GM18861 (cell line): ENCODE measurements around the gene INSC.

ENCODE experiments used
- ATAC-seq: cut with Tn5 transposase; IDR thresholded peaks from one replicate; pipeline ENCODE4 v1.9.1; 2021; ENCODE audit not compliant: unreplicated experiment

Gene INSC

DNA sequence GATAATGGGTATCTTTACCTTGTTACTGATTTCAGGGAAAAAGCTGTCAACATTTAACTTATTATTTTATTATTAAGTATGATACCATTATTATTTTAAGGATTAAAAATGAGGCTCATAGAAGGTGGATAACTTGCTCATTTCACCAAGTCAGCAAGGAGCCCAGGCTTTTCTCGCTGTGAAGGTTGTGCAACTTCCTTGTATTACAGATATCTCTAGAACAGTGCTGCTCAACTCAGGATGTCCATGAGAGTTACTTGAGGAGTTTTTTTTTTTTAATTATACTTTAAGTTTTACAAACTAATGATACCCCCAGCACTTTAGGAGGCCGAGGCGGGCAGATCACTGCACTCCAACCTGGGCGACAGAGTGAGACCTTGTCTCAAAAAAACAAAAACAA lies 98.2 kb downstream of the INSC start:
- ATAC-seq: no peak

DNA sequence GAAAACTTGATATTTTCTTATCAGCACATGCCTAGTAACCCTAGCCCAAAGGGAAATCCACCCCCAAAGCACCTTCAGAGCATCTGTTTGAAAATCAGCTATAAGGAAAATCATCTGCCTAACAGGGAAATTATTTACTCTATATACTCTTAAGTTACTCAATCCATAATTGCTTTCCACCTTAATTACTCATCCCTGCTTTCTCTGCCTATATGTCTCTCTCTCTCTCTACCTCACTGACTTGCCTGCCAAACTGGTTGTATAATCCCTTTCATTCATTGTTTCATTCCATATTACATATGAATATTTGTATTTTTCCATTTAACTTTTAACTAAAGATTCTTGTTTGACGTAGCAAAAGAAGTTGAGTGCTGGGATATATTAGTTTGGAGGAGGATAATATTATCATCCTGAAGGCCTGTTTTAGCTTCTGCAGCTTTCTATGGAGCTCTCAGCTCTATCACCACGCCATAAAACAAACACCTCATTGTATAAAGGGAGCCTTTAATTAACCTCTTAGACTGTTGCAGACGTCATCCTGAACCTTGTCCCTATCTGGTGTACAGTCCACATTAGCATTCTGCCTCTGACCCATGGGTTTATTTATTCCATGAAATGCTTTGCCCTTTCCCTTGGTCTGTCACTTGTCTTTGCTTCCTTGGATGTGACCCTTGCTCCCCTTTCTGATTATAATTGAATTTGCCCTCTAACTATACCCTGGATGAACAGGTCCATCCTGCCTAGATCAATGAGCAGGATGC lies 98.9 kb downstream of the INSC start:
- ATAC-seq: no peak

DNA sequence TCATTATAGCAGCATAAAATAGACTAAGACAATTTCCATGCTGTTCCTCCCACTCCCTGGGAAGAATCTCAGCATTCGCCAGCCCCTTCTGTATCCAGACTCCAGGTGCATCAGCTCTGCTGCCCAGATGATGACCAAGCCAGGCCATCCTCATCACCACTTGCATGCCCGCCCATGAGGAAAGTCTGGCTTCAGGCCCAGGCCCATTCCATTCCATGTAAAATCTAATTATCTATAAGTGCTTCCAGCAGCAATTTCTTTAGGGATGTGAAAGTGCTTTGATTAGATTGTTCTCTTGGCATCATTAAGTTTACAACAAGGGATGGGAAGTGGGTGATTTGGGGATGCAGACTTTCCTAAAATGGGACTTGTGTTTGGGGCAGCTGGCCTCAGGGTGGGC lies 100.3 kb downstream of the INSC start:
- no peak for ATAC-seq

DNA sequence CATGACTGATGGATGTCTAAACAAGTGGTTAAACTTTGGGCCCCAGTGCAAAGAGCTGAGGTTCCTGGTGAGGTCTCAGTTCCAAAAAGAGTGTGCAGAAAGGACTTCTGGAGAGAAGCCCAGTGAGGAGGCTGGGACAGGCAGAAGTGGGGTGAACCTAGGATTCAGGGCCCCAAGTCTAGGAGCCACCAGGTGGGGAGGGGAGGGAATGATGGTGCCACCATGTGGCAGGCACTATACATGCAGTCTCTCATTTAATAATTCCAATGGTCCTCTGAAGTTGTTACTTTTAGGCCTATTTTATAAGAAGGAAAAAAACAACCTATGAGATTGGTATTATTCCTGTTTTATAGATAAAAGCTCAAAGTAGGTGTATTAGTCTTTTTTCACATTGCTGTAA lies 102.0 kb downstream of the INSC start:
- ATAC-seq: peak; percentile 54

DNA sequence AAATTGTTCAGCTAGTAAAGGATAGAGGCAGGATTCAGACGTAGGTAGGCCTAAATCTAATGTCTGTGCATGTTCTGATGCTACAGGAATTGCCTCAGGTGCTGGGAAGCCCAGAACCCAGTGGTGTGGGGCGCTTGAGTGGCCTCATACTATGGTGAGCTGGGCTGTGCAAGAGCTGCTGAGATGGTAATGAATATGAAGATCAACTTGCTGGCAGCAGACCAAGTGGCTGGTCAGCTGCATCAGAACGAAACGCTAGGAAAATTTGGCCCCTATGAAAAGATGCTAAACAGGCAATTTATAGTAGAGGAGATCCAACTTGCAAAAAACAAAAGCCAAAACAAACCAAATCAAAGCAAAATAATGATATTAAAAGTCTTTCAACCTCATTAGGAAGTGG lies 102.7 kb downstream of the INSC start:
- ATAC-seq: no peak

DNA sequence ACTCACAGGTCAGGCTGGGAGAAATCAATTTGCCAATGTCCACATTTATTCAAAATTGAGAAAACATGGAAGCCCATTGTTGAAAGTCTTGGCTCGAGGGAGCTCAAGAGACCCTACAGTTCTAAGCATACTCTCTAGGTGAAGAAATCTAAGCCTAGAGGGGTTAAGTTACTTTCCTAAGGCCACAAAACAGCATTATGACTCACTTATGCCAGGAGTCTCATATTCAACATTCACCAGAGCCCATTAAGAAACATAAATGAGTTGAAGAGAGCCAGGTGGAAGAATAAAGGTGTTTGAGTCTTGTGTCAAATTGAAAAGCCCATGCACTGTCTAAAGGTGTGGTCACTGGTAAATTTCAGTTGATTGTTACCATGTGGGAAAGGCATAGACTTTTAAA lies 108.1 kb downstream of the INSC start:
- ATAC-seq: no peak

DNA sequence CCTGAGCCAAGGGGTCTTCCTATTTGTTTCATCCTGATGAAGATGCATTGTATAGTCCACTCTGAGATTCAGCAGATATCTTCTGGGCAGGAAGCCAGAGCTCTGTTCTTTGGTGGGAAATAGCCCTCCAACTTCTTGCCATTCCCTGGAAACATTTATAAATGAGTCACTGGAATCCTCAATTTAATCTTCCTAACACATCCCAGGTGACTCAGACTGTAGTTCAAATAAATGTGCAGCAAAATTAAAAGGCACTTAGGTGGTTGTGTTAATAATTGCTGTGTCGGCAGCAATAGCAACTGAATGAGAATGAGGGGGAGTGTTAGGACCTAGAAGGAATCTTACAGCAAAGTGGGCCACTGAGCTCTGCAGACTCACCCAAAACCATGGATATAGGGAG lies 108.6 kb downstream of the INSC start:
- ATAC-seq: no peak

DNA sequence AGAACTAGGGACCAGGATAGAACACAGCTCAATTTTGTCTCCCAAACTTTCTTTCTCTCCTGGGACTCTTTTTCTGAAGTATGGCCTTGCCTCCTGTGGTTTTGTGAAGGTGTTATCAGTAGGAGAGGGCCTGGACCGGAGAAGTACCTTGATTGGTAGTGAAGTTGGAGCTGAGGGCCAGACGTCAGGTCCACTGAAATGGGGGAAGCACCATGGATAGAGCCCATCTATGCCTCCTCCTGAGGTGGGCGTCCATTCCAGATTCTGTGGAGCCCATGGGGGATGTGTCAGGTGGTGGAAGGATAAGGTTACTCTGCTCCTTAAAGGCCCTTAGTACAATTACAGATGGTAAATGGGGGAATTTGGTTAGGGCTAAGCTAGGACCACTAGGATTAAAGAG lies 109.7 kb downstream of the INSC start:
- ATAC-seq: no peak

DNA sequence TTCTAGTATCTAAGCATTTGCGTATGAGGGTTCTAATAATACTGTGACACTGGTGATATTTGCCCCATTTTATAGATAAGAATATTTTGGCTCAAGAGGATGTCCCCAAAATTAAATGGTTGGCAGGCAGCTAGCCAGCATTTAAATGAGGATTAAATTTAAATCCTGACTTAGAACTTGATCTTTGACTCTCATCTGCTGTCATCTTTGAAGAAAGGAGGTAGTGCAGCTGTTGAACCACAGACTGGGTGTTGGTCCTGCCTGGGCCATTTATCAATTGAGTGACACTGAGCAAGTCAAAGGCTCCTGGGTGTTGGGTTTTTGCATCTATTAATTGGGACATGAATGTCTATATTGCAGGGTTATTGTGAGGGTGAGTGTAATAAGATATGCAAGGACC lies 112.3 kb downstream of the INSC start:
- ATAC-seq: no peak

DNA sequence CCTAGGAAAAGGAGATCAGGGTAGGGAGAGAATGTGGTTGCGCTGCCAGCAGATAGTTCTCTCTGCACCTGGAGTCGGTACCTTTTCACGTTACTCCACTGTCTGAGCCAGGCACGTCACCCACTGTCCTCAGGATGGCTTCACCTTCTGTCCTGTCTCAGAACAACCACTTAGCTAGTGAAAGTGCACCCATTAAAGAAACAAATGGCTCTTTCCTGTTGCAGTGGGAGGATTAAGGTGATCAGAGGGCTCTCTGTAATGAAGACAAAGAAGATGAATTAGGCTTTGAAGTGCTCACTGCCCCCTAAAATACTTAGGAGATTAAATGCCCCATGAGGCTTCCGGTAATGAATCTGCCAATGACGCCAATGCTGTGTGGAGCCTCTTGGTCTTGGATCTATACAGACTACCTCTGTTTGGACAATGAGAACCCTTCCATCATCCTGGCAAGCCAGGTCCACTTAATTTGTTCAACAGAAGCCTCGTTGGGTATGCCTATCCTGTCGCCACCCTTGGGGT lies 113.7 kb downstream of the INSC start:
- no peak for ATAC-seq

DNA sequence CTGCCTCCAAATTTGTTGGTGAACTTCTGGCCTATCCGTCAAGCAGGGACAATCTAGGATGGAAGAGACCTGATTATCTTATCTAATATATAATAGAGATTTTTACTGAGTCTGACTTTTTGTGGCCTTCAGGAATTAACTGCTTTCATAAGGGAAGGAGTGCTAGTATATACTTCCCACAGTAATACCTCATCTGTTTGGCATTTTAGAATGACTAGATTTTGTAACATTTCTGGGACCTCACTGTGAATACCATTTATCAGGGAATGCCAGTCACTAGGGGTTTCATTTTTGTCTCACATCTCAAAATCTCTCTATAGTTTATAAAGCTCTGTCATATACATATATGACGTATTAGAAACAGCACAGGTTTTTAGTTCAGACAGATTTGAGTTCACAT lies 114.3 kb downstream of the INSC start:
- no peak for ATAC-seq

DNA sequence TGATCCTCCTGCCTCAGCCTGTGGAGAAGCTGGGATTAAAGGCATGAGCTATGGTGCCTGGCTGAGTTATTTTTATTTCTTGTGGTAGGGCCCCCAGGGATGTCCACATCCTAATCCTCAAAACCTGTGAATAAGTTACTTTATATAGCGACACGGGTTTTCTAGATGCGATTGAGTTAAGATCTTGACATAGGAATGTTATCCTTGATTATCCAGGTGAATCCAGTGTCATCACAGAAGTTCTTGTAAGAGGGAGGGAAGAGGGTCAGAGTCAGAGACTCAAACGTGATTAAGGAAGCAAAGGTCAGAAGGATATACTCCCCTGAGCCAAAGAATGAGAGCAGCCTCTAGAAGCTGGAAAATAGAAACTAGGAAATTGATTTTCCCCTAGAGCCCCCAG lies 117.8 kb downstream of the INSC start:
- no peak for ATAC-seq

DNA sequence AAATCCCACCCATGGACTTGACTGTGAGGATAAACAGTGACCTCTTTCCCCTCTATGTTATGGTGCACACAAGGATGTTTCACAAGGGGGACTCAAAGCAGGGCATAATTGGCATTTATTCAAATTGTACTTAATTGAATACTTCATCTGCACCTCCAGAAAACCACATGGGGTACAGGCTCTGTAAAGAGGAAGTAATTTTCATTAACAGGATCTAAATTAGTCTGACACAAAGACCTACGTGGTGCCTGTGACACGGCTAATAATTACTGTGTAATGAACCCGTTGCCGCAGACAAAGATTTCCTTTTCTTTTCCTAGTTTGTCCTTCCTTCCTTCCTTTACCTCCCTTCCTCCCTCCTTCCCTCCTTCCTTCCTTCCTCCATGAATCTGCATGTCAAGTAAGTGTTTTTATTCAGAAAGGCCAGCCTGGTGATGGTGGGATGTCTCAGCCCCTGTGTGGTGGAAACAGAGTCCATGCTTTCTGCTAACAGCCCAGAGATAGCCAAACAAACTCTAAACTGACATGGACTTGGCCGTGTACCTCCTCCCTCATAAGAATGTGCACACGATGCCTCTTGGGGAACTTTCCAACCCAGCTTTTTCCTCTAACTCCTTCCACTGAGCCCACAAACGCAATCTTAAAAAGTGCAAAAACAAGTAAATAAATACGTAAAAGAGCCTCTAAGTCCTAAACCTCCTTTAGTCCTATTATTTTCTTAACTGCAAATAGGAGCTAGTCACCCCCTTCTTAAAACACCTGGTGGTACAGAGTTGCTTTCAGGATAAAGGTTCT lies 118.8 kb downstream of the INSC start:
- no peak for ATAC-seq

DNA sequence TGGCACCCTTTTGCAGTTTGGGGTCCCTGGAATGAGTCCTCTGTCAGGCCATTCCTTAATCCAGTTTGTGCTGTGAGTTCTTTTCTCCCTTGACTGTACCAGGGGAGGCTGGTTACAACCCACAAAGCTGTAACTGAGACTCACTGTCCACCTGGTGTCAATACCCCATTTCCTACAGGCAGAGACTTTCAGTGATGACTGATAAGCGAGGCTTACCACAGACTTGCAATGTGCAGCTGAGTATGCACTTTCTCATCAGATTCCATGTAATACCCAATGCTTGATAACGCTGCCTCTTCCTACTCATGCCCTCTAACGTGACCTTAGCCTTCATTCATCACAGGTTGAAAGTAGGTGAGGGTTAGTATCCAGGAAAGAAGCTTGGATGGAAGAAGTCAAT lies 120.1 kb downstream of the INSC start:
- no peak for ATAC-seq

DNA sequence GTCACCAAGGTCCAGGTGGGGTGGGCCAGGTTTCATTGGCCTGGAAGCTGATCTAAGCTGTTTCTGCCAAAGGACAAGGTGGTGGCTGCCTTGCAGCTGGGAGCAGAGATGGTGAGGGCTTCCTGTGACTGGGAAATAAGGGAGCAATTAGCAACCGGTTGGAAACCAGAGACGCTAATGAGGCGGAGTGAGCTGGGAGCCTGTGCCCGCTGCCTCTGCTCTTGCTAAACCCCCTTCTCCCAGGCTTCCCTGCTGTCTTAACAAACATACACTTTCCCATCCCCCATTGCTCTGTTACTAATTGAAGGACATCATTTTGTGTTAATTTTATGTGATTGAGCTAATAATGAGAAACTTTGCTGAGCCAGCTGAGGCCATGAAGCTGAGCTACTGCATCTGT lies 121.8 kb downstream of the INSC start:
- no peak for ATAC-seq

DNA sequence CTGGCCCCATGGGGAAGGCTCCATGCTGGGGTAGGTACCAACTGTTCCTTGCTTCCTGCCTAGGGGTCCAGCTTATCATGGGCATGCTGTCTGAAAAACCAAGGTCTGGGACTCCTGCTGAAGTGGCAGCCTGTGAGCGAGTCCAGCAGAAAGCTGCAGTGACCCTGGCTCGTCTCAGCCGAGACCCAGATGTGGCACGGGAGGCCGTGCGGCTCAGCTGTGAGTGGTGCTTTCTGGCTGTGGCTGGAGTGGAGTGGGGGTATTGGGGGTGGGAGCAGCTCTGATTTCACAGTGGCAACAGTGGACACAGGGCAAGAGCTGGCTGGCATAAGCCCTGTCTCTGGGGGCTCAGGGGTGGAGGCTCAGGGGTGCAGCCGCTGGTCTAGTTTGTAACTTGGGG lies 124.1 kb downstream of the INSC start:
- no peak for ATAC-seq

DNA sequence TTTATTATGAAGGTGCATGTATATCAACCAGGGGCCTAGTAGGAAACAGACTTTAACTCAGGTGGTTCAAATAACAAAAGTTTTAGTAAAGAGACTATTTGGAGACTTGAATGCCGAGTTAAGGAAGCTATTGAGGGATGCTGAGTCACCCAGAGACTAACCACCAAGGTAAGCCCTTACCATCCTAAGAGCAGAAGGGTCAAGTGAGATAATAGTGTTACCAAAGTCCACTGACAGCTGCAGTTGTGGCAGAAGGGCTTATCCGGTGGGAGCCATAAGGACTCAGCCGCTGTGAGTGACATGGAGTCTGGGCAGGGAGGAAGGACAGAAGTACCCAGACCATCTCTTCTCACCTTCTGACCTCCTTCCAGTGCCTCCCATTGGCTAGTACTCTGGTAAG lies 134.0 kb downstream of the INSC start:
- ATAC-seq: no peak

DNA sequence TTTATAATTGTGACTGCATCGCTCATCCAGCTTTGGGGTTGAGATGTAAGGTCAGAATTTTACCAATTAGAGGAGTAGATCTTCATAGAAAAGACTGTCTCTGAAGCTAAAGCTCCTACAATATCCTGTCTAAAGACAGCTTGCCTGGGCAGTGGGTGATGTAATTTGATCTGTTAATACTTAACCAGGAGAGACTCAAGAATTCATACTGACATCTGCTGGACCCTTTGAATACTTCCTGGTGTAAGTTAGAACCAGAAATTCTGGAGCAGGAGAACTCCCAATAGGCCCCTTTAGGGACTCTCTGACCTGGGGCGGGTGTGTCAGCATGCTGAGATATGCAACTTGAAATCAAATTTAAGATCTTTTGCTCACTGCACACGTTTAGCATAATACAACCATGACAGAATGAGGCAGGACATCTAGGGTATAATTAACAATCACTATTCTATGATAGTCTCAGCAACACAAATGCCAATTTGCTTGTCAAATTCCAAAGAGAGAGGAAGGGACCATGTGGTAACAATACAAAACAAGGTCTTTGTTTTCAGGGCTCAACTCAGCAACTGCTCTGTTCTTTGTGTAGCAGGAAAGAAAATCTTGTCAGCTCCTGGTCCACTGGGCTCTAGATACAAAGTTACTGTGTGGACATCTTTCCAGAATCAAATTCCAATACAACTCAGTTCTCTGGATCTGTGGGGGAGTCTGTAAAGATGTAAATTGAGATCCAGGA lies 143.9 kb downstream of the INSC start:
- ATAC-seq: peak; percentile 99

DNA sequence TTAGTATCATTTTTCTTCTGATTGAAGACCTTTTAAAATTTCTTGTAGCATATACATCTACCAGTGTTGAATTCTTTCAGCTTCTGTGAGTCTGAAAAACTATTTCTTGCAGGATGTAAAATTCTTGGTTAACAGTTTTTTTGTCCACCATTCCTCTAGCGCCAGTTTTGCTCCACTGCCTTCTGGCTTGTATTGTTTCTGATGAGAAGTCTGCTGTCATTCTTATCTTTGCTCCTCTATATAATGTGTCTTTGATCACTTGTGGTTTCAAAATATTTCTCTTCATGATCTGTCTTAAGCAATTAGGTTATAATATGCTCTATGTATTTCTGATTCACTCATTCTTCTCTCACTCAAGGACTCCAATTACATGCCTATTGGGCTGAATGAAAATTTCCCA lies 152.3 kb downstream of the INSC start:
- ATAC-seq: no peak

DNA sequence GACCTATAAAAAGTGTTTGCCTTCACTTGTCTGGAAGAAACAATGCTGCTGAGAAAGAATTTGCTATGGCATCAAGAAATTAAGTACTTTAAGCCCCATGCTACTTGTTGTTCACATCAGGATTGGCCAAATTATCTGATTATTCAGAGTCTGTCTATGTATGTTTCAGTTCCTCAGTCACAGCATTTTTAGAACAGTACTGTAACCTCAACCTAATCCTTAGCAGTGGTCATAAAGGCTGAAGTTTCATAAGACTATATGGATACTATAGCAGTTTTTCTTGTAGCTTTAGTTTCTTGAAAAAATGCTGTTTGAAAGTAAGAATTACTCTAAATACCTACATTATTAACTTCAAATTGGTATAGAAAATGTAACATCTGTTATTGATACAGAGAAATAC lies 153.9 kb downstream of the INSC start:
- no peak for ATAC-seq

DNA sequence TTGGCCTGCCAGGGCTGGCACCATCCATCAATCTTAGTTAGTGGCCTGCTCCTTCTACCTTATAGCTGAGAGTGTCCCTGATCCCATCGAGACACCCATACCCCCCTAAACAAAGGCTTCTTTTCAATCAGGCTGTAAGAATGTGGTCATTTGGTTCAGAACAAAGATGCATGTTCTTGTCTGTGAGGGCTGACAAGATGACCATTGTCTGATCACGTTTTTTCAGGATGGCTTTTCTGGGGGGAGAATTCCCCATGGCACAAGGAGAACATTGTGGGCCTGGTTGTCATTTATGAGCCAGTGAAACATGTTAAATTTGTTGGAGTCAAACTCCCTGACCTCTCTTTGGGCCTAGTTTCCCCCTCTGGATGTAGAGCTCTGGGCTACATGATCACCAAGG lies 160.4 kb downstream of the INSC start:
- ATAC-seq: no peak

DNA sequence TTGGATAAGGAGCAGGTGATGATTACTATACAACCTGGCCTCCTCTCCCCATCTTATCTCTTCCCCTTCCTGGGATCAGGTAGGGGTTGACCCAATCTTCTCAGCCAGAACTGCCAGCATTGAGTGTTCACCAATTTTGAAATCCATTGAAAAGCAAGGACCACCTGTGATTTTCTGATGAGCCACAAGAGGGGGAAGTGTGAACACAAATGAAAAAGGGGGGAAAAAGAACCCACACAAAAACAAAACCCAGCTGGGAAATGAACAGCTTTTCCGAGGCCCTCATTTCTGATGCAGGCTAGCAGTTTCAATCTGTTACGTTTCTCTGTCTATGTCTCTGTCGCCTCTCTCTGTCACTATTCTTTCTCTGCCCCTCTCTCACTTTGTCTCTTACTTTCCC lies 161.9 kb downstream of the INSC start:
- no peak for ATAC-seq
